Cardiac septum (tissue), 1 donor: ENCODE data around the gene RPA1. TPM values are rescaled to one million over a fixed set of nuclear protein-coding genes. Genes with fewer than 3 reads are reported as not detected.

Experiments
- DNase-seq: peaks from one replicate; pipeline ENCODE4 v3.0.0-alpha.2; 2020; ENCODE audit warnings: low spot score
- intact Hi-C: fragments of 100-400 bp; cut with DNase I; formaldehyde crosslinking; loops from one replicate; pipeline ENCODE4 v1.14.0; 2022
- total RNA-seq: library from RNA; stranded (reverse); fragmentation: NEBNext Ultra II Directional; extraction: Animal tissue kit (Norgen Biotek cat#: 25700); gene quantifications from one replicate; pipeline ENCODE4 v1.2.1, GENCODE V29; 2021
- donor health status: DM: no; HTN: no; CAD: no.

RPA1 gene
- total RNA-seq, 1 donor from 2014 or later, result 76.7 TPM

DNA sequence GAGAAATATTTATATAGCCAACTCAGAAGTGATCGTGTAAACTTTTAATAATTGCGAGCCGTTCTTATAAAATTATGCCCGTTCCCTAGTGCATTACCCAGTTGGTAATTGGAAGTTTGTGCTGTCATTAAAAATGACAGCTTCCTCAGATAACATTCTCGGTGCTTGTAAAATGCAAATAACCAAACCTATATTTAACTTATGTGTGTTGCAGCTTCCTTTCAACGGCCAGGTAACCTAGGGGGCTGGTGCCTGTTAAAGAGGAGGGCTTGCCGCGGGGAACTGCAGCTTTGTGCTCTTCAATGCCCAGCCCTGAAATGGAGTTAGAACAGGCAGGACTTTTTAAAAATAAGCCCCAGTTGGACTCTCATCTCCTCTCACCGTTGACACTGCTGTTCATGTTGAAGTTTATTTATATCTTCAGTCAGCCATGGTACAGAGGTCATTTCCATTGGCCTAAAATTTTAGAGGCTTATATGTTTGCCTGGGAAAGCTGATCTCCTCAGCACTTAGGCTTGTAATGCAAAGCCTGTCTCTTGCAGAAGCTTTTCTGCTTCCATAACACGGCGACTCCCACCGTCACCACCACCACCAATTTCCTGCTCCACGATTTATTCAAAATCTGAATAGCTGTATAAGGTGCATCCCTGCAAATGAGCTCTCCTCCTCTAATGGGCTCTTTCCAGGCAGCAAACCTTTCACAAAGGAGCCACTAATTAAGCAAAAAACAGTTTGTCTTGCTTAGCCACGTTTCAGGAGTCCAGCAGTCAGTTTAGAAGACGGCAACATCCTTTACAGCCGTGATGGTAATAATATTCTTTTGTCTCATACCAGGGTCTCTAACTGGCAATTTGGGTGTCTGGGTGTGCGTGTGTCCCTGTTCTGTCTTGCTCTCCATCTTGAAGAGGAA lies 74.7 kb downstream of the RPA1 start:
- intact Hi-C loops, result loop anchor here (10.0 kb wide), 1 partner anchor 380 kb away; no protein-coding TSS in a partner anchor
- no peak for DNase-seq

DNA sequence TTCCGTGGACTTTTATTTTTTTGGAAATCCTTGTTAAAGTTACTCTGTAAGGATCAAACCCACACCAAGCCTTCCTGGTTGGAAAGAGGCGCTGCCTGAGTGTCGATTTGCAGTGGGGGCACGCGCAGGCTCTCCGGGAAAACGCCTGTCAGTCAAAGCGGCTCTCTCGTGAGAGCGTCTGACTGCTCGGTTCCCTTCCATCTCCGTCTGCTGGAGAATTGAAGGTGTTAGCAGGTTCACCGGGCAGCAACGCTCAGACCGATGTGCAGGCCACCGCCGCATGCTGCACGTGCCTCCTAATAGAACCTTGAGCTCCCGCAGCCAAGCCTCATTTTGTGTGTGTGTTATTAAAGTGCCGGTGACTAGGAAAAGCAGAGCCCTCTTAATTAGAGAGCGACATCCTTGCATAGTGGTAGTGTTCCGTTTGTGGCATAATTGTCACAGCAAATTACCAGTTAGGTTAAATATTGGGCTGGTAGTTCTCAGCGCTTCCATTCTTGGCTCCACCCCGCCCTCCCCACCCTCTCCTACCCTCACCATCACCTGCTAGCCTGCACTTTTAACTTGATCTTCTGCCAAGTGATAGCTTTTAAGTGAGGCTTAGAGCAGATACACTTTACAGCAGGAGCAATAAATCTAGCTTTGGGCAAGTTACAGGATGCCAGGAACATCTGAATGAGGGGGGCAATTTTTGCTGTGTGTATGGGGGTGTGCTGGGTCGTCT lies 75.5 kb downstream of the RPA1 start:
- intact Hi-C loops, result loop anchor here (10.0 kb wide), 1 partner anchor 379 kb away; no protein-coding TSS in a partner anchor
- no peak for DNase-seq

DNA sequence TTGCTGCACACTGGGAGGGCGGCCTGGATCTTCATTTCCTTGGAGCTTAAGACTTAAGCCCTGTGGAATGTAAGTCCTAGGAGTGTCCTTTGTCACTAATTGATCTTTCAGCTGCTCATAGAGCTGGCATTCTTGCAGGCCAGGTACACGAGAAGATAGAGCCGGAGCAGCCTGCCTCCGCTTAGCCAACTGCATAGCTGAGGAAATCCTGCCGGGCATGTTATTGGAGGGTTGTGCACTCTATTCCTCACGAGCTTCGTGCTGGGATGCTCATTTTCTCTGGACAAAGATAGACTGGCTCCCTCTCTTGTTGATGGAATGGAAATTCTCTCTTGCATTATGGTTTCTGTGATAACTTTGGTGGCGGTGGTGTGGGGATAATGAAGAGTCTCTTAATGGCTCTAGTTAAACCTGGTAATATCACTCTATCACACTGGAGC lies 76.9 kb downstream of the RPA1 start:
- DNase-seq, result no peak

DNA sequence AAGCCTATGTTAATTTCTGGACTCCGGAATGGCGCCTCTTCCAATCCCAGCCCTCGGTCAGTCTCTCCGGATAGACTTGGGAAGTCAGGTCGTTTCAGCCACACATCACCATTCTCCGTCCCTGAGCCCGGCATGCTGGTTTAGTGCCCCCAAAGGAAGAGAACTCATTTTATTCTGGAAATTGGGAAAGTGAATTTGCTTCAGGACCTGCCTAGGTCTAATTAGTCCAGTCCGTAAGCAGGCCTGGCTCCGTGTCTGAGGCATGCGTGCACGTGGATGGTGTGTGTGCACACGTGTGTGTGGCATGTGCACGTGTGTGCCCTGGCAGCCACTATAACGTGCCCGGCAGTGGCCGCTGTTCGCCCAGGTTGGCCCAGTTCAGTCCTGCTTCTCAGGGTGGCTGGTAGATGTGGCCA lies 77.4 kb downstream of the RPA1 start:
- intact Hi-C loops, result loop anchor here (10.0 kb wide), 1 partner anchor 378 kb away; no protein-coding TSS in a partner anchor
- no peak for DNase-seq

More for the DNA sequence above, 76.9 kb downstream of the RPA1 start:
- intact Hi-C loops, result loop anchor here (10.0 kb wide), 1 partner anchor 378 kb away; no protein-coding TSS in a partner anchor

DNA sequence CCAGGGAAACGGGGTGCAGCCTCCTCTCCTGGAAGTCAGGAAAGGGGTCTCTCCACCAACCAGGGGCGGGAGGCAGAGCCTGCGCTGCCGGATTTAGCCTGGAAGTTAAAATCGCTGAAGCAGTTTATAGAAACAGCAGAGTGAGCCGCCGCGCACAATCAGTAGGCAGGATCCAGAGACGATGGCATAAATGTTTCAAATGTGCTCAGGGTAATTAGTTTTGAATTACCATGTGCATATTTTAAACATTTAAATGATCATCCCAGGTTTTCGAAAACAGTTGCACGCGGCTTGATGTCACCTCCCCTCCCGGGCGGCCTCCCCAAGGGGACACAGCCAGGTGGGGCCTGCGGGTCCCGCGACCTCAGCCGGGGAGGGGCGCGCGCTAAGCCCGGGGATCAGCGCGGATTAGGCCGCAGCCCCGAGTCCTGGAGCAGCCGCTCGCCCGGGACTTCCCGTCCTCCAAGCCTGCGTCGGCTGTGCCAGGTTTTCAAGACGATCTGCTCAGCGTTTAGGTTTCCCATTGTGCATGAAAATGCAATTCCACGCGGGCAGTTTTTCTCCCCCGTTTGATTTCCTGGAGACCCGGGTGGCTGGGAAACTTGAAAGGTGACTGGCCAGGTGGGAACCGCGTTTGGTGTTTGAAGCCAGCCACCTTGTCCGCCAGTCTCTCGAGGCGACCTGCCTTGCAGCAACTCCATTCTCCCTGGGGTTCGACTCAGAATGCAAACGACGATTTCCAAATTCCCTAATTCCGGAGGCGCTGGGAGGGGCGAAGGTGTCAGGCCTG lies 78.3 kb downstream of the RPA1 start:
- intact Hi-C loops, result loop anchor here (1.0 to 10.0 kb wide), 2 partner anchors 118 to 377 kb away; no protein-coding TSS in a partner anchor
- DNase-seq, result no peak

DNA sequence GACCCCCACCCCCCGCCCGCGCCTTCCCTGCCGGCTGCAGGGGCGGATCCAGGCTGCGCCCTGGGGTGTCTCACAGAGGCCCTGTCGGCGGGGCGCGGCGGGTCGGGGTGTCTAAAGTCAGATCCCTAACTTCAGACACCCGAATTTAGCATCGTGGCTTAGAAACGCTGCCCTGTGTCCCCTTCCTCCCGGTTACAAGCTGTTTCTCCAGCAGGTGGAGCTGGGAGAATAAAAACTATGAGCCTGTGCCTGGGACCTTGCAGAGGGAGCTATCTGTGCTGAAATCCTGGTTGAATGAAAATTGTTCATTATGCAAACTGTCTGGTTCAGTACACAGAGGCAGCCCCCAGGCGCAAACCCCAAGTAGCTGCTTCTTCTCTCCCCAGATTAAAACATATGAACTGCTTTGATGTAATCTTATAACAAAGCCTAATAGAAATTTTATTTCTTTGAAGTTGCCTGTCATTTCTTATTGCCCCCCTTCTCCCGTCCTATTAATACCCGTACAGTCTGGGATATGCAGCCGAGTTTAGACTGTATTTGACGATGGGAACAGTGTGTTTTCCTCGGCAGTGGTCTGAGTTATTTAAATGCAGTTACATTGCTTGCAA lies 79.0 kb downstream of the RPA1 start:
- intact Hi-C loops, result loop anchor here (1.0 to 10.0 kb wide), 2 partner anchors 117 to 376 kb away; no protein-coding TSS in a partner anchor
- no peak for DNase-seq

DNA sequence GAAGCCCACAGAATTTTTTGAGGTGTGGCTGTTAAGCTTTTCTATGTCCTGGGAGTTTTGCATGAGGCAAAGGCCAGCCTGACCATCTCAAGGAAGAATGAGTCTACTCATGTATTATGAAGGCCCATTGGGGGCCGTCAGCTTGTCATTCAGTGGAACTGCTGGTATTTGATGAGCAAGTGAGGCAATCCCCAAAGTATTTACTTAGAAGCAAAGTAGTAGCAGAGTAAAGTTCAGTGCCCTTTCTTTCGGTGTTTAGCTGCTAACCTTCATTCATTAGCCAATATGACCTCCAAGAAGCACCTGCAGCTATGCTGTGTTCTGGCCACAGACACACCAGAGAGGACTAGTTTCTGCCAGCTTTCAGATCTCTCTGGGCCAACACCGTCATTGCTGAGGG lies 80.2 kb downstream of the RPA1 start:
- no peak for DNase-seq
- intact Hi-C loops, result loop anchor here (10.0 kb wide), 1 partner anchor 375 kb away; no protein-coding TSS in a partner anchor

DNA sequence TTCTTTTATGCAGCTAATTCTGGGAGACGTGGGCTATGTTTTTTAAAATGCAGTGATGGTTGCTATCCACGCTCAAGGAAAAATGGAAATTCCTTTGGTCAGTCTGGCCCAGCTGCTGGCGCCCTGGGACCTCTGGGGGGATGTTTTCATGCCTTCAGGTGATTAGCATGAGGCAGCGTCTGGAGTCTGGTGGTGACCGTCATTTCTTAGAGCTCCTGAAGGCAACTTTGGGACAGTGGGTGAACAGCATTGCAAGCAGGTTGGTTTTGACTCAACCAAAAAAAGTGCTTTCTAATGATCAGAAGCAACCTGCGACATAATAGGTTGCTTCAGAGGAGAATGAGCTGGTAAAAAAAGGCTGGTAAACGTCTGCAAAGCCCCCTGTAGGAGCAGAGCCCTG lies 82.3 kb downstream of the RPA1 start:
- intact Hi-C loops, result no loop called here
- DNase-seq, result no peak

DNA sequence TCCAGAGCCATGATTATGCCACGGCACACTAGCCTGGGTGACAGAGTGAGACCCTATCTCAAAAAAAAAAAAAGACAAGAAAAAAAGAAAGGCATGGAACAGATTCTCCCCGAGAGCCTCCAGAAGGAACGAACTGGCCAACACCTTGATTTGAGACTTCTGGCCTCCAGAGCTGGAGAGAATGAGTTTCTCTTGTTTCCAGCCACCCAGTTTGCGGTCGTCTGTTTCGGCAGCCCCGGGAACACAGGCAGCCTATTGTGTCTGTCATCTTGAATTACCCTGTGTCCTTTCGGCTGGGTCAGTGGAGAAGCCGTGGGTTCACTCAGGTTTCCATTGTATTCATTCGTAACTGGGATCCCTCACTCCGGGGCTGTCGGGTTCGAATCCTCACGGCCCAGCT lies 83.9 kb downstream of the RPA1 start:
- intact Hi-C loops, result no loop called here
- no peak for DNase-seq

DNA sequence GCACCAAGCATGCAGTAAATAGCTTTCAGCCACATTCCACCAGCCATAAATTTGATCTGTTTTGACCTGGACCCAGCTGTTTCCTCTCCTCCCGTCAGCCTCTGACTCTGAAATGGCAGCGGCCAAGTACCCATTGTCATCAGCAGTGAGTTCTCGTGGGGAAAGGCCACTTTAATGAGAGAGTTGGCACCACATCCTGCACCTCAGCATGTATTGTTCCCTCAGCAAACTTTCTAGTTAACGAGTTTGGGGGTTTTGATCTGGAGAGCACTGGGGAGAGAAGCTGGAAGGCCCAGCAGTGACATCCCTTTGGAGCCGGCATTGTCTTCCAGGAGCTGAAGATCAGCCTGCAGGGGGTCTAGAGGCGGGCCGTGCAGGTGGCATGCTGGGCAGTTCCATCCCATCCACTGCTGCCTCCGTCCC lies 84.9 kb downstream of the RPA1 start:
- intact Hi-C loops, result no loop called here
- DNase-seq, result no peak

DNA sequence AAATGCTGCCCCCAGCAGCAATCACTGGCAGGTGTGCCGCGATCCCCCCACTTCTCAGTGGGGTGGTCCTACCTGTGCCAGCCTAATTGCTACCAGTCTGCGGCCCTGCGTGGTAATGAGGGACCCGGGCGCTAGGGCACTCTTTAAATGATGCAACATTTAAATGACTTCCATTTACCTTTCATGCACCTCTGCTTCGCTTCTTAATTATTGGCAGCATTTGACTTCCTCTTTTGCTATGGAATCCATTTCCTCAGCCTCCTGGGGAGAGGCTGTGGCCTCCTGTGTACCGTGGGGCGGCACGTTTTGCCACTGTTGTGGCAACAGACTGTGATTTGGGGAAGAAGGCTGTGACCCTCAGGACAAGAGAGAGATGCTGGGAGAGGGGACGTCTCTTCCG lies 86.1 kb downstream of the RPA1 start:
- intact Hi-C loops, result no loop called here
- no peak for DNase-seq

DNA sequence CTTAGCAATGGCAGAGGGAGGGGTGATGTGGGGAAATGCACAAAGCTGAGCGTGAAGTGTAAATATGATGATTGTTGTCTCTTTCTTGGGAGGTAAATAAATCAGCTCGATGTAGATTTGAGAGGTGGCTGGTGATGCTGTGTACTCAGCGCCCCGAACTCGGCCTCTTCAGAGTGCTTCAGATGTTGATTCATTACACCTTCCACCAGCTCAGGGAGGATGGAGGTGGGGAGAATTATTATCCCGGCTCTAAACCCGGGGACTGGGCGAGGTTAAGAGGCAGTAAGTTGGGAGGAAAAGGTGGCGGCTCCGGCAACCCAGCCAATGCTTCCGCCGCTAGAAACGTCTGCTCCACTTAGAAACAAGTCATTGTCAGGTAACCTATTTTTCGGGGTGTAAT lies 86.5 kb downstream of the RPA1 start:
- intact Hi-C loops, result no loop called here
- no peak for DNase-seq

DNA sequence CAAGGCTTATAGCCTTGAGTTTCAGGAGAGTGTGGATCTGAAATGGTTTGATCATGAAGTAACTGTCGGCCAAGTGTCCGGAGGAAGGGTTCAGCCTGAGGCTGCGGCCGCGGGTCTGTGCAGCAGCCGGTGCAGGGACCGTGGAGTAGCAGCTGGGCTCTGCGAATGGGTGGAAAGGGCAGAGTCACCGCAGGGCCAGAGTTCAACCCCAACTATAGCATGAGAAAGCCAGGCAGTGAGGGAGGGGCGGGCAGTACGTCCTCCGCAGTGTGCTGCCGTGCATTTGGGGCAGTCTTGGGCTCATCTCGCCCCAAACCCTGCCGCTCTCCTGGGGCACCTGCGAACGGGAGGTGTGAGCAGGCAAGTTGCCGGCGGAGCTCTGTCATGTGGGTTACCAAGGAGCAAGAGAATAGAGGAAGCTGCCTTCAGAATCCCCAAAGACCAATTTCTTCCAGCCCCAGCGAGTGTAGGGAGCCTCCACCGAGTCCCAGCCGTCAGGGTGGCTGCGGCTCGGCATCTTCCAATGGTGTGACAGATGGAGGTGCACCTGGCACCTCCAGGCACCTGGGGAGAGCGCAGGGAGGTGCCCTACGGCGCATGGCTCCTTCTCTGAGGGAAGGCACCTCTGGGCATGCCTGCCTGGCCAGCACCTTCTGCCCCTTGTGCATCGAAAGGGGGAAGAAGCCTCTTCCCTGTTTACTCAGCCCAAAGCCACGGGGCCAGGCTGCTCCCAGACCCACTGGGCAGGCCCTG lies 87.3 kb downstream of the RPA1 start:
- no peak for DNase-seq
- intact Hi-C loops, result no loop called here

DNA sequence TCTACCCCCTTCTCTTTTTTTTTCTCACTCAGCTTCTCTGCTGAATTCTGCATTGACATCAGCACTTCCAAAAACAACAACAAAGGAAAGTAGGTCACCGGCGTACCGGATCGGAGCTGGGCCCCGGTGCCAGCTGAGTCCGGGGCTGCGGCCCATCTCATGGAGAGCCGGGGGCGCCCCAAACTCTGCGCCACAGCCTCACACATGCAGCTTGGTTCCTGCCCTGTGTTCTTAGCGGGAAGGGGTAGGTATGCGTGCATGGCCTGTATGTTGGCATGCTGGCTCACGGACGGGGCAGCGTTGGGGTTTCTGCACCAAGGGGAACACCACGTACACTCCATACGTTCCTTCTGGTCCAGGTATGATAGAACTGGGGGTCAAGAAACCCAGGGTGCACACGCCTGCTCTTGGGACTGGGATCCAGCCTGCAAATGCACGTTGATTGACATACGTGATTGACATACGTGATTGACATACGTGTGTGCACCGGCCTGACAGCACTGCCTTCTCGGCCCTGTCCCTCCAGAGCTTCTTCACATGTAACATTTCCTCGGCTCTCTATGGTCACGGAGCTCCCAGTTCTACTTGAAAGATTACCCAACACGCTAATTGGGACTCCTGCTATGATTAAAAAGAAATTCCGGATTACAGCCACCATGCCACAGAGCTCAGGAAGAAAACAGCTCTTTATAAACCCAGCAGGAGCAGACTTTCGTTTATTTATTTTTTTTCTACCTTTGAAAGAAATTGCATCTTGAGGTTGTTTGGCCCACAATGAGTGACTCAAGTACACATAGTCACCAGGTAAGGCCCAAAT lies 88.7 kb downstream of the RPA1 start:
- intact Hi-C loops, result no loop called here
- no peak for DNase-seq

DNA sequence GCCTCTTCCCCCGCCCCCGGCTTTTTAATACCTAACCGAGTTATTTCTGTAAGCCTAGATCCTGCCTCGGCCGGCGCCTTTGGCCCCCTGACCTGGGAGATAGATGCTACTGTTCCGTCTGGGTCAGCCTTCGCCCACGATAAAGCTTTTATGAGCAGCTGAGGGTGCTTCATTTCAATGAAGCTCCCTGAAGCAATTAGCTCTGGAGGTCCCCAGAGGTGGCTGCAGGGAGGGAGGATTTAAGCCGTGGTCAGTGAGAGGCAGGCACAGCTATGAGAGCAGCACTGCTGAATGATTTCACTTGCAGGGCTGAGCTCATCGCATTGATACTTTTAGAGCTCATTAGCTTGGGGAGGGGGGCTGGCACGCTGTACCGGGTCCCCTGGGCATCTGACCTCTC lies 89.4 kb downstream of the RPA1 start:
- intact Hi-C loops, result no loop called here
- no peak for DNase-seq

DNA sequence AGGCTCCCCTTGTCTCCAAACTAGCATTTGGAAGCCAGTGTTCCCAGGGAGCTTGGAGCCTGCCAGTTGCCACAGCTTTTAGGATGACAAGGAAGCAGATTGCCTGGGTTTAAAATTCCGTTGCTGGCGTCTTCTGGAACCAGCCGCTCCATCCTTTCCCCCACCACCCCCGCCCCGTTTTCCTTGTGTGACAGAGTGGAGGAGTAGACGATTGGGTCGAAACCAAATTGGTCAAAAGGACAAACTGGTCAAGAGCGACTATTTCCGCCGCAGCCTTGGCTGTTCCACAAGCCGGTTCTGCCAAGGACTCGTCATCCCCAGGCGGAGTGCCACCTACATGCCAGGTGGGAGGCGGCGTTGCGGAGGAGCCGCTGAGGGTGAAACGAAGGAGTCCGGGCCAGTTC lies 91.1 kb downstream of the RPA1 start:
- intact Hi-C loops, result no loop called here
- DNase-seq, result no peak

DNA sequence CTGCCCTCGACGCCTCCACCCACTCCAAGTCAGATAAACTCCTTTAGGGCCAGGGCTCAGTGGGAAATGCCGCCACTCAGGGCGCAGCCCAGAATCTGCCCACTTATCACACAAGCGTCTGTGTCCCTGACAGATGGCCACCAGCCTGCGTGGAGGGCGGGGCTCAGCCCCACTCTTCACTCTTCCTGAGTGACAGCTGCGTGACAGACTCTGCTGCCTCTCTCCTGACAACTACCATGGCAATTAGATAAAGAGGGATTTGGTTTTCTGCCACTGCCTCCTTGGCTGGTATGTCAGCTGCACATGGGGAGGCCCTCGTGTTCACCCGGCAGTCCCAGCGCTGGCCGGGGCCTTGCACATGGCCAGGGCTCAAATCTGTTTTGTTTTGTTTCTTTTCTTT lies 99.2 kb downstream of the RPA1 start:
- DNase-seq, result peak; percentile 84
- intact Hi-C loops, result no loop called here

DNA sequence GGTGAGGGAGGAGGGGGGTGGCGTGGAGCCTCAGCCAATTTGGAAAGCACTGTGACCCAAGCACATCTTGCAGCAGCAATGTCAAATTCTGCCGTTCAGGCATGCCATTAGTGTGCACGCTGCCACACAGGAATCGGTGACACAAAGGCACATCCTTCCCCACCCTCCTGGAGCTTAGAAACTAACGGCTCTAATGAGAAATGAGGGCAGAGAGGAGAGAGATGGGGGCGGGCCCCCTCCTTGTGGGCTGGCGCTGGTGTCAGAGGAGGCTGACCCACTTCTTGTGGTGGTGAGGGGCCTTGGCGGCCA lies 100.5 kb downstream of the RPA1 start:
- no peak for DNase-seq

More for the DNA sequence above, 100.5 kb downstream of the RPA1 start:
- intact Hi-C loops, result no loop called here
